Gastrocnemius medialis (tissue), 4 donors: Measurements from ENCODE around the gene STAT5A.

Experiments
- POLR2A ChIP-seq, 2 donors: fragments of 450-650 bp; IDR thresholded peaks; one replicate each; pipeline ENCODE4 v1.6.1; 2017; ENCODE audit warnings: antibody characterized with exemption in 2 of 2, mild to moderate bottlenecking in 2 of 2, moderate library complexity in 2 of 2
- TF ChIP-seq, protein P1 (sequence below), 5 experiments: fragments of 450-650 bp in 3 of 5; fragments of 200-600 bp in 2 of 5; sonication (generic) in 2 of 5; IDR thresholded peaks in 4 of 5; conservative IDR thresholded peaks in 1 of 5; 1 replicate in 4 of 5; 2 replicates in 1 of 5; pipeline ENCODE4 v1.5.1; 2016 to 2019; ENCODE audit warnings: antibody characterized with exemption in 5 of 5, mild to moderate bottlenecking in 3 of 5, moderate library complexity in 3 of 5

- TF ChIP-seq, protein P1, sequence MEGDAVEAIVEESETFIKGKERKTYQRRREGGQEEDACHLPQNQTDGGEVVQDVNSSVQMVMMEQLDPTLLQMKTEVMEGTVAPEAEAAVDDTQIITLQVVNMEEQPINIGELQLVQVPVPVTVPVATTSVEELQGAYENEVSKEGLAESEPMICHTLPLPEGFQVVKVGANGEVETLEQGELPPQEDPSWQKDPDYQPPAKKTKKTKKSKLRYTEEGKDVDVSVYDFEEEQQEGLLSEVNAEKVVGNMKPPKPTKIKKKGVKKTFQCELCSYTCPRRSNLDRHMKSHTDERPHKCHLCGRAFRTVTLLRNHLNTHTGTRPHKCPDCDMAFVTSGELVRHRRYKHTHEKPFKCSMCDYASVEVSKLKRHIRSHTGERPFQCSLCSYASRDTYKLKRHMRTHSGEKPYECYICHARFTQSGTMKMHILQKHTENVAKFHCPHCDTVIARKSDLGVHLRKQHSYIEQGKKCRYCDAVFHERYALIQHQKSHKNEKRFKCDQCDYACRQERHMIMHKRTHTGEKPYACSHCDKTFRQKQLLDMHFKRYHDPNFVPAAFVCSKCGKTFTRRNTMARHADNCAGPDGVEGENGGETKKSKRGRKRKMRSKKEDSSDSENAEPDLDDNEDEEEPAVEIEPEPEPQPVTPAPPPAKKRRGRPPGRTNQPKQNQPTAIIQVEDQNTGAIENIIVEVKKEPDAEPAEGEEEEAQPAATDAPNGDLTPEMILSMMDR (IDR thresholded peaks at IDR 0.05 in 4 of 5, conservative IDR thresholded peaks at IDR 0.05 in 1 of 5): no peak
- TF ChIP-seq POLR2A (IDR thresholded peaks at IDR 0.05): no peak
Observed at GRCh38 chr17:42304187-42305030, 16.1 kb downstream of the STAT5A start.
